ENCODE results near the gene ARMCX5. TPM values are rescaled to one million over a fixed set of nuclear protein-coding genes. Genes with fewer than 3 reads are reported as not detected.

The ARMCX5 gene
- total RNA-seq (10 to 100 TPM in 1 of 2 donors, 1 to 10 TPM in 1; 9.3 to 12.6 TPM), total RNA-seq (11.5 to 18.0 reads per million in 2 donors)

GRCh38 chrX:102599084-102599950, at the start of gene ARMCX5:
Gene ARMCX5 (plus strand): TSS chrX:102599515. CDS start chrX:102602142, 2,627 bp downstream.
- no peaks in the 10 kb centered on the region for H3K27me3 Mint-ChIP-seq
- H3K4me1 Mint-ChIP-seq = peaks cover 19% of the 10 kb centered on the region
- peak within 1 kb of the TSS; percentile 96 for H3K4me3 Mint-ChIP-seq
- DNase-seq (peak; percentile 27 to 51 (median 44)), ATAC-seq (peak; percentile 89)
- H3K9me3 ChIP-seq (ENCODE audit: control insufficient read depth, low read length, poor library complexity, severe bottlenecking) = no peaks in the 10 kb centered on the region
- peak within 1 kb of the TSS; percentile 99 for H3K27ac Mint-ChIP-seq
- no peaks in the 10 kb centered on the region for H3K36me3 Mint-ChIP-seq (ENCODE audit: low read depth)

- Mint-ChIP-seq H3K36me3 (ENCODE audit: low read depth) (no peaks in the 10 kb centered on the region), H3K27me3 (peaks cover 4% of the 10 kb centered on the region), H3K4me1 (no peaks in the 10 kb centered on the region), H3K27ac (no peak overlapping the region), H3K4me3 (no peak overlapping the region)
- H3K9me3 ChIP-seq (ENCODE audit: control insufficient read depth, low read length, poor library complexity, severe bottlenecking) = no peaks in the 10 kb centered on the region
- ATAC-seq (no peak), DNase-seq (no peak)
Observed at GRCh38 chrX:102558607-102559006, 40.7 kb upstream of the ARMCX5 start.

- Mint-ChIP-seq H3K27ac (no peak overlapping the region), H3K36me3 (ENCODE audit: low read depth) (no peaks in the 10 kb centered on the region), H3K4me1 (no peaks in the 10 kb centered on the region), H3K4me3 (no peak overlapping the region), H3K27me3 (peaks cover 4% of the 10 kb centered on the region)
- no peaks in the 10 kb centered on the region for H3K9me3 ChIP-seq (ENCODE audit: control insufficient read depth, low read length, poor library complexity, severe bottlenecking)
- DNase-seq (no peak), ATAC-seq (no peak)
Observed at GRCh38 chrX:102560423-102561068, 38.8 kb upstream of the ARMCX5 start.

DNA sequence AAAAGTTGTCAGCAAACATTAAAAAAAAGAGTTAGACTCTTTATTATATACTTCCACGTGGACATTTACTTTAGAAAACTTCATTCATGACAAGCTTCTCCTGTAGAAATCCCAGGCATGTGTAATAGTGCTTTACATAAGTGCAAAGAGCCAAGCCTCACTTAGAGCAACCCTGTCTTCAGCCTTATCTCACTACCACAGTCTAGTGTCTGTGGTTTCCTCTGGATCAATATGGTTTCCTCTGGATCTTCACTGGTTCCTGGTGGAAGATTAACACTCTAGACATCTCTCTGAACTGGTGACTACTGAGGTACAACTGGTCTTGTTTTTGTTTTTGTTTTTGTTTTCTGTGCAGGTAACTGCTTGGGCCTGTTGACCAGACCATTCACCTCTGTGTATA, 18.4 kb upstream of the ARMCX5 start:
- Mint-ChIP-seq H3K27me3 (no peaks in the 10 kb centered on the region), H3K4me3 (no peak overlapping the region), H3K4me1 (no peaks in the 10 kb centered on the region), H3K27ac (no peak overlapping the region), H3K36me3 (ENCODE audit: low read depth) (no peaks in the 10 kb centered on the region)
- ATAC-seq = no peak
- H3K9me3 ChIP-seq (ENCODE audit: control insufficient read depth, low read length, poor library complexity, severe bottlenecking) = no peaks in the 10 kb centered on the region
- no peak for DNase-seq

DNA sequence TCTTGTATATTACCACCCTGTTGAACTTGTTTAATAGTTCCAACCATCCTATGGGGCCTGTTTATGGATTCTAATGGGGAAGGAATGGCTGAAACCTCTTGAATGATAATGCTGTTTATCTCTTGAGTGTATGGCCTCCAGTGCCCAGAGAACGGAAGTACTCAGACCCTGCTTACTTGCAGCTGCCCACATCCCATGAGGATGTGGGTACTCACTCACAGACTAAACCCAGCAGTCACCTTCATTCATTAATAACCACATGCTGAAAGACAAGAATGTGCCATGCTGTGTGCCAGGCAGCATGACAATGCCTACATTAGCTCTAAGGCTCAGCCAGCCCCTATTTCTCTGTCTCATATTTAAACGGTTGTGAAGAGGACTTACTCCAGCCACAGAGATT, 5.9 kb upstream of the ARMCX5 start:
- DNase-seq (no peak), ATAC-seq (no peak)
- peaks cover 3% of the 10 kb centered on the region for H3K4me1 Mint-ChIP-seq
- no peak overlapping the region for H3K27ac Mint-ChIP-seq
- H3K36me3 Mint-ChIP-seq (ENCODE audit: low read depth) = no peaks in the 10 kb centered on the region
- H3K4me3 Mint-ChIP-seq = no peak overlapping the region
- H3K9me3 ChIP-seq (ENCODE audit: control insufficient read depth, low read length, poor library complexity, severe bottlenecking) = no peaks in the 10 kb centered on the region
- H3K27me3 Mint-ChIP-seq = peaks cover 10% of the 10 kb centered on the region

DNA sequence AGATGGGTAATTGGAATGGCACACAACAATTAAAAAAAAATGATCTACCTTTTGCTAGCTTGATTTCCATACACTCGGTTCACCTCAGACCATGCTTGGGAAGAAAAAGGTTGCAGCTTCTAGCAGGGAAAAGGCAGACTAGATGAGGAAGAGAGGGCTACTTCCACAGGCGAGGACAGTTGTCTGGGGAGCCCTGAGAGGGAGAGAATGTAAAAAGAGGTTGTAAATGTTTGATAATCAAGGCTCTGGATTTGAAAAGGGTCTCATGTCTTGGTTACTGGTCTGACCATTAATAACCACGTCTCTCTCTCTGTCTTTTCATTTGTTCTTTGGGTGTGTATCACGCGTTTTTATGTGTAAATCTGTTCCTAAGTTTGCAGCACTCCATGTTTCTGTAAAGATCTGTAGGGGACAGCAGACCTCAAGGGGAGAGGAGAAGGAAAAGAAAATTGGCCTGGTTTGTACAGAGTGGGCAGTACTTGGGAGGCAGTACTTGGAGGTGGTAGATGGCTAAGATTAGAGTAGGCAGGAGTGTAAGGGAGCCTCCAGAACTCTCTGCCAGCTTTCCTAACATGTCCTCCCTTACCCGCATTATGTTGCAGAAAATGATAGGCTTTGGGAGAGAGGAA, 750 bp downstream of the ARMCX5 start:
- no peaks in the 10 kb centered on the region for H3K36me3 Mint-ChIP-seq (ENCODE audit: low read depth)
- H3K9me3 ChIP-seq (ENCODE audit: control insufficient read depth, low read length, poor library complexity, severe bottlenecking) = no peaks in the 10 kb centered on the region
- H3K4me3 Mint-ChIP-seq = peak overlapping the region; percentile 96
- peak overlapping the region; percentile 99 for H3K27ac Mint-ChIP-seq
- no peaks in the 10 kb centered on the region for H3K27me3 Mint-ChIP-seq
- H3K4me1 Mint-ChIP-seq = peaks cover 23% of the 10 kb centered on the region
- peak; percentile 6 for ATAC-seq
- no peak for DNase-seq

DNA sequence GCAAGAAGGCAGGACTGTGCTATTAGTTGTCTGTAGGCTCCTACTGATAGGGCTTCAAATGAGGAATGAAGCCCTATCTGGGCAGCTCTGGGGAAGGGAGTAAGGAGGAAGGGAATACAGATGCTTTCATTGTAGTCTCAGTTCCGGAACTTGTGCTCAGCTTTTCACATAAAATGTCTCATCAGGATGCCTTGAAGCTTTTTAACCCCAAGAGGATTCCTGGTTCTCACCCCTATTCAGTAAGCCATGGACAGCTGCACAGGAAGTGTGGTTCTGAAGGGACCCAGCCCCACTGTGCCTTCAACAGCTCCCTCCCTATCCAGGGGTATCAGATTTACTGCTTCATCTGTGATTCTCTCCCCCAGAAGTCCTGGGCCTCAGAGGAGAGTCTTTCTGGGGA, 5.0 kb downstream of the ARMCX5 start:
- Mint-ChIP-seq H3K27me3 (no peaks in the 10 kb centered on the region), H3K36me3 (ENCODE audit: low read depth) (no peaks in the 10 kb centered on the region), H3K4me1 (peaks cover 35% of the 10 kb centered on the region), H3K27ac (no peak overlapping the region), H3K4me3 (no peak overlapping the region)
- ATAC-seq (no peak), DNase-seq (no peak)
- no peaks in the 10 kb centered on the region for H3K9me3 ChIP-seq (ENCODE audit: control insufficient read depth, low read length, poor library complexity, severe bottlenecking)

DNA sequence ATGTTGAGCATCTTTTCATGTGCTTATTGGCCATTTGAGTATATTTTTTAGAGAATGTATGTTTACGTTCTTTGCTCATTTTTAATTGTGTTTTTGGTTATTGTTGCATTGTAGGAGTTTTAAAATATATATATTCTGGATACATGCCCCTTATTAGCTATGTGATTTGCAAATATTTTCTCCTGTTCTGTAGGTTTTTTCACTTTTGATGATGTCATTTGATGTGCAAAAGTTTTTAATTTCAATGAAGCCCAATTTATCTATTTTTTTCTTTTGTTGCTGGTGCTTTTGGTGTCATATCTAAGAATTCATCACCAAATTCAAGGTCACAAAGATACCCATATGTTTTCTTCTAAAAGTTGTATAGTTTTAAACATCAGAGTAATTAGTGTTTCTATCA, 6.8 kb downstream of the ARMCX5 start:
- H3K27ac Mint-ChIP-seq = no peak overlapping the region
- no peaks in the 10 kb centered on the region for H3K27me3 Mint-ChIP-seq
- H3K36me3 Mint-ChIP-seq (ENCODE audit: low read depth) = no peaks in the 10 kb centered on the region
- DNase-seq (no peak), ATAC-seq (no peak)
- no peaks in the 10 kb centered on the region for H3K9me3 ChIP-seq (ENCODE audit: control insufficient read depth, low read length, poor library complexity, severe bottlenecking)
- H3K4me3 Mint-ChIP-seq = no peak overlapping the region
- H3K4me1 Mint-ChIP-seq = peaks cover 30% of the 10 kb centered on the region

GRCh38 chrX:102610905-102611304, 11.6 kb downstream of the ARMCX5 start:
- H3K36me3 Mint-ChIP-seq (ENCODE audit: low read depth) = no peaks in the 10 kb centered on the region

GRCh38 chrX:102624105-102624504, 24.8 kb downstream of the ARMCX5 start:
- H3K4me3 Mint-ChIP-seq = no peak overlapping the region
- DNase-seq = no peak
- H3K27ac Mint-ChIP-seq = no peak overlapping the region

More at GRCh38 chrX:102610905-102611304, 11.6 kb downstream of the ARMCX5 start:
- DNase-seq = no peak
- no peak overlapping the region for H3K27ac Mint-ChIP-seq
- no peak for ATAC-seq
- H3K27me3 Mint-ChIP-seq = no peaks in the 10 kb centered on the region
- H3K9me3 ChIP-seq (ENCODE audit: control insufficient read depth, low read length, poor library complexity, severe bottlenecking) = no peaks in the 10 kb centered on the region
- H3K4me1 Mint-ChIP-seq = peaks cover 19% of the 10 kb centered on the region
- H3K4me3 Mint-ChIP-seq = no peak overlapping the region

DNA sequence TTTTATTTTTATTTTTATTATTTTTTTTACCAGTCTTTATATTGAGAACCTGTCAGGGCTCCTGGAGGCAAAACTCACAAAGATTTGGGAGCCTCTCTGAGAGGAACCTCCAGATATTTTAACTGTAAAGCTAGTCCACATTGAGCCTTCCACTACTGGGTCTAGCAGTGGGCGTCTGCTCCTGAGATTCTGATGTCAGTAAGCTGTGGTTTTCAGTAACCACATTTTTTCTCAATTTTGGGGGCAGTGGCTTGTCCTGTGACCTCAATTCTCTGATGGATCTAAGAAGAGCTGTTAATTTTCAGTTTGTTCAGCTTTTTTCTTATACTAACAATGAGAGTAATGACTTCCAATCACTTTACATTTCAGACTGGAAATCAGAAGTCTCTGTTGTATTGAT, 28.3 kb downstream of the ARMCX5 start:
- Mint-ChIP-seq H3K27ac (no peak overlapping the region), H3K27me3 (no peaks in the 10 kb centered on the region), H3K36me3 (ENCODE audit: low read depth) (peaks cover 3% of the 10 kb centered on the region), H3K4me1 (peaks cover 12% of the 10 kb centered on the region), H3K4me3 (no peak overlapping the region)
- DNase-seq (no peak), ATAC-seq (peak; percentile 44)
- H3K9me3 ChIP-seq (ENCODE audit: control insufficient read depth, low read length, poor library complexity, severe bottlenecking) = no peaks in the 10 kb centered on the region

More at GRCh38 chrX:102624105-102624504, 24.8 kb downstream of the ARMCX5 start:
- Mint-ChIP-seq H3K27me3 (no peaks in the 10 kb centered on the region), H3K36me3 (ENCODE audit: low read depth) (peaks cover 6% of the 10 kb centered on the region), H3K4me1 (peaks cover 12% of the 10 kb centered on the region)
- ATAC-seq = no peak
- peaks cover 3% of the 10 kb centered on the region for H3K9me3 ChIP-seq (ENCODE audit: control insufficient read depth, low read length, poor library complexity, severe bottlenecking)

- Mint-ChIP-seq H3K27ac (no peak overlapping the region), H3K27me3 (no peaks in the 10 kb centered on the region)
Observed at GRCh38 chrX:102637561-102637960, 38.2 kb downstream of the ARMCX5 start.

DNA sequence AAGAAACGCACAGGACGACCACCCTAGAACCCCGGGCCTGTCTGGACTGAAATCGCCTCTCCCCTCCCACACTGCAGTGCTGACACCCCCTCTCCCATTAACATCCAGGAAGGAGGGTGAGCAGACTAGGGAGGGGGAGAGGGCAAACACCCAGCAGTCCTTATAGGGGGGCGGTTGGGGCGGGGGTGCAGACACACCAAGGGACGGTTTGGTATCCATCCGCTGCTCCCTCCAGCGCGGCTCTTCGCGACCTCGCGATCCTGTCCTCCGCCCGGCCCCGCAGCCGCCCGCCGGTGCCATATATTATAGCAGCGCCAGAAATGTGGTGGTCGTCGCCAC, 51.6 kb downstream of the ARMCX5 start:
- Mint-ChIP-seq H3K4me3 (peak overlapping the region; percentile 99), H3K36me3 (ENCODE audit: low read depth) (peaks cover 2% of the 10 kb centered on the region), H3K27ac (peak overlapping the region; percentile 95), H3K4me1 (peaks cover 10% of the 10 kb centered on the region), H3K27me3 (no peaks in the 10 kb centered on the region)
- H3K9me3 ChIP-seq (ENCODE audit: control insufficient read depth, low read length, poor library complexity, severe bottlenecking) = no peaks in the 10 kb centered on the region
- ATAC-seq = no peak
- no peak for DNase-seq

More at GRCh38 chrX:102637561-102637960, 38.2 kb downstream of the ARMCX5 start:
- Mint-ChIP-seq H3K4me3 (no peak overlapping the region), H3K36me3 (ENCODE audit: low read depth) (peaks cover 2% of the 10 kb centered on the region), H3K4me1 (no peaks in the 10 kb centered on the region)
- no peak for ATAC-seq
- no peak for DNase-seq
- H3K9me3 ChIP-seq (ENCODE audit: control insufficient read depth, low read length, poor library complexity, severe bottlenecking) = no peaks in the 10 kb centered on the region
